Neuronal stem cell (in vitro differentiated cells): ENCODE measurements around the gene AMFR.

Experiments used
- DNase-seq: peaks from one replicate; pipeline ENCODE4 v3.0.0-alpha.2; 2013; ENCODE audit warnings: low spot score
- H2AFZ ChIP-seq: one replicate; pipeline ENCODE4 v1.6.1; 2013; ENCODE audit warnings: mild to moderate bottlenecking, low read length, inconsistent platforms
- H2AK5ac ChIP-seq: 2 replicates; pipeline ENCODE4 v1.6.1; 2013; ENCODE audit warnings: low read depth, mild to moderate bottlenecking, inconsistent platforms, low read length, moderate library complexity, mixed read lengths
- H2BK120ac ChIP-seq: 2 replicates; pipeline ENCODE4 v1.6.1; 2013; ENCODE audit warnings: low read depth, mild to moderate bottlenecking, inconsistent platforms, low read length, moderate library complexity, mixed read lengths
- H2BK12ac ChIP-seq: one replicate; pipeline ENCODE4 v1.6.1; 2013; ENCODE audit warnings: low read length, inconsistent platforms
- H2BK15ac ChIP-seq: 2 replicates; pipeline ENCODE4 v1.6.1; 2013; ENCODE audit warnings: mild to moderate bottlenecking, low read length, inconsistent platforms, mixed read lengths
- H2BK5ac ChIP-seq: one replicate; pipeline ENCODE4 v1.6.1; 2013; ENCODE audit warnings: inconsistent platforms, mild to moderate bottlenecking, low read length, moderate library complexity
- H3K14ac ChIP-seq: one replicate; pipeline ENCODE4 v1.6.1; 2013; ENCODE audit warnings: low read length, inconsistent platforms
- H3K18ac ChIP-seq: 2 replicates; pipeline ENCODE4 v1.6.1; 2013; ENCODE audit warnings: low read length, inconsistent platforms
- H3K23ac ChIP-seq: 2 replicates; pipeline ENCODE4 v1.6.1; 2013; ENCODE audit warnings: low read depth, mild to moderate bottlenecking, mixed read lengths, low read length, inconsistent platforms; ENCODE audit not compliant: poor library complexity
- H3K27ac ChIP-seq: replicated peaks from 3 replicates; pipeline ENCODE4 v1.5.1; 2013; ENCODE audit warnings: low read length, inconsistent platforms
- H3K27me3 ChIP-seq, 3 experiments: 2 replicates each; pipeline ENCODE4 v1.6.1; 2013; ENCODE audit warnings: low read length in 3 of 3, mild to moderate bottlenecking in 2 of 3, inconsistent platforms in 1 of 3, low read depth in 1 of 3, mixed read lengths in 1 of 3, moderate library complexity in 1 of 3; ENCODE audit not compliant: control insufficient read depth in 3 of 3, insufficient read depth in 3 of 3
- H3K36me3 ChIP-seq, 2 donors: replicated peaks in 1 of 2; 2 replicates each; pipeline ENCODE4 v1.6.1; 2013; ENCODE audit warnings: low read length in 2 of 2; ENCODE audit not compliant: control insufficient read depth in 2 of 2, insufficient read depth in 2 of 2
- H3K4ac ChIP-seq: 2 replicates; pipeline ENCODE4 v1.6.1; 2013; ENCODE audit warnings: inconsistent platforms, mild to moderate bottlenecking, low read length, moderate library complexity
- H3K4me1 ChIP-seq, 2 donors: 1 replicate in 1 of 2; 2 replicates in 1 of 2; pipeline ENCODE4 v1.6.1; 2013; ENCODE audit warnings: low read length in 2 of 2, low read depth in 1 of 2; ENCODE audit not compliant: control insufficient read depth in 2 of 2, insufficient read depth in 1 of 2
- H3K4me2 ChIP-seq: one replicate; pipeline ENCODE4 v1.6.1; 2013; ENCODE audit warnings: mild to moderate bottlenecking, low read length, inconsistent platforms; ENCODE audit not compliant: insufficient read depth, poor library complexity, severe bottlenecking
- H3K4me3 ChIP-seq, 2 donors: 2 replicates each; pipeline ENCODE4 v1.5.1; 2013; ENCODE audit warnings: low read length in 2 of 2, mild to moderate bottlenecking in 2 of 2, inconsistent platforms in 1 of 2, moderate library complexity in 1 of 2
- H3K79me1 ChIP-seq: one replicate; pipeline ENCODE4 v1.6.1; 2013; ENCODE audit warnings: low read depth, mild to moderate bottlenecking, inconsistent platforms, low read length, moderate library complexity
- H3K9ac ChIP-seq: one replicate; pipeline ENCODE4 v1.6.1; 2013; ENCODE audit warnings: mild to moderate bottlenecking, low read depth, low read length, inconsistent platforms; ENCODE audit not compliant: poor library complexity
- H3K9me3 ChIP-seq, 2 donors: replicated peaks in 1 of 2; 2 replicates each; pipeline versions ENCODE3 to v1.6.1; 2013; ENCODE audit warnings: low read length in 2 of 2, mild to moderate bottlenecking in 2 of 2, inconsistent platforms in 1 of 2, low read depth in 1 of 2, mixed read lengths in 1 of 2, moderate library complexity in 1 of 2; ENCODE audit not compliant: control insufficient read depth in 2 of 2, insufficient read depth in 1 of 2
- H4K8ac ChIP-seq: one replicate; pipeline ENCODE4 v1.6.1; 2013; ENCODE audit warnings: low read depth, mild to moderate bottlenecking, inconsistent platforms, low read length, moderate library complexity
- H4K91ac ChIP-seq: one replicate; pipeline ENCODE4 v1.6.1; 2013; ENCODE audit warnings: low read length, low read depth, mild to moderate bottlenecking, inconsistent platforms; ENCODE audit not compliant: poor library complexity
- WGBS, 2 donors: extraction: QIAGEN DNeasy Blood & Tissue Kit; methylation state at CpG; one replicate each; pipeline ENCODE4 v1.1.7; 2013; ENCODE audit warnings: missing lambda C conversion rate in 2 of 2, mixed read lengths in 1 of 2; ENCODE audit not compliant: insufficient read length in 2 of 2, insufficient replicate concordance in 1 of 2; ENCODE audit errors: extremely low coverage in 2 of 2; 5-methylcytosine and 5-hydroxymethylcytosine counted together

The AMFR gene

DNA sequence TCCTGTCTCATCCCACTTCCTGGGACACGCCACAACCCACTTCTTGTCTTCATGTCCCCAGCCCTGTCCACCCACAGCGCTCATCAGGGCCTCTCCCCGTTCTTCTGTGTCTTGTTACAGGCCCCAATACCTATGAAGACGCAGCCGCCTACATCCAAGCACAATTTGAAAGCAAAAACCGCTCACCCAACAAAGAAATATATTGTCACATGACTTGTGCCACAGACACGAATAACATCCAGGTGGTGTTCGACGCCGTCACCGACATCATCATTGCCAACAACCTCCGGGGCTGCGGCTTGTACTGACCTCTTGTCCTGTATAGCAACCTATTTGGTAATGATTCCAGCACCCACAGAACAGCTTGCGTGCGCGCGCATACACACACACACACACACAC is 70.6 kb downstream of the AMFR start:
- no peak overlapping the region for H3K9ac ChIP-seq
- H2AFZ ChIP-seq: no peak overlapping the region
- H3K27me3 ChIP-seq: peaks cover 0 to 2% (median 0%) of the 10 kb centered on the region in 3 experiments
- no peak overlapping the region for H4K91ac ChIP-seq
- DNase-seq: no peak
- H2BK15ac ChIP-seq: peak overlapping the region; percentile 26
- H3K36me3 ChIP-seq: no peaks in the 10 kb centered on the region
- no peak overlapping the region for H3K23ac ChIP-seq
- H3K4ac ChIP-seq: no peak overlapping the region
- peaks cover 7% of the 10 kb centered on the region for H3K79me1 ChIP-seq
- peaks cover 15 to 23% of the 10 kb centered on the region in 2 donors for H3K4me1 ChIP-seq
- no peak overlapping the region for H3K27ac ChIP-seq
- H2BK120ac ChIP-seq: no peak overlapping the region
- no CpG with 5 or more reads among the region's 17 CpGs for WGBS, 2 donors
- H3K9me3 ChIP-seq: no peaks in the 10 kb centered on the region
- no peak overlapping the region for H2BK12ac ChIP-seq
- no peak overlapping the region for H3K14ac ChIP-seq
- no peak overlapping the region for H3K4me3 ChIP-seq
- no peak overlapping the region for H2AK5ac ChIP-seq
- no peak overlapping the region for H2BK5ac ChIP-seq
- H4K8ac ChIP-seq: no peak overlapping the region
- H3K18ac ChIP-seq: peak overlapping the region; percentile 64
- H3K4me2 ChIP-seq: no peak overlapping the region

DNA sequence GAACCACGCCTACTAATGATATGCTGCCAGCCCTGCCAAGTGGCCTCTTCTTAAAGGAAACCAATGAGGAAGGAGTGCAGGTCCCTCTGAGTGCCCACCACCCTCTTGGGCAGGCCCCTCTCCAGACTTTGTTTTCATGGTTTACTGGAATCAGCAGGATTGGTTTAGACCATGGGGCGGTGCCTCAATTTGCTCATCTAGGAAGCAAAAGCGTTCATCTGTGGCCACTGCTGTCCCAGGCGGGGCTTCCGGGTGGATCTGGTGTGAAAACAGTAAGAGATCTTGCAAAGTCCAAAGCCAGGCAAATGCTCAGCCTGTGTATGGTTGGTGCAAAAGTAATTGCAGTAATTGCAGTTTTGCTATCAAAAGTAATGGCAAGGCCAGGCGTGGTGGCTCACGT is 71.3 kb downstream of the AMFR start:
- Histone ChIP-seq H4K91ac (peak overlapping the region; percentile 27), H3K23ac (no peak overlapping the region), H3K4me3 (no peak overlapping the region), H3K27me3 (peaks cover 0 to 2% (median 0%) of the 10 kb centered on the region in 3 experiments), H3K4me1 (peaks cover 15 to 22% of the 10 kb centered on the region in 2 donors), H3K9me3 (no peaks in the 10 kb centered on the region), H2BK12ac (no peak overlapping the region), H2BK5ac (no peak overlapping the region), H3K4ac (no peak overlapping the region), H2BK120ac (no peak overlapping the region), H3K36me3 (no peaks in the 10 kb centered on the region), H4K8ac (no peak overlapping the region), H3K27ac (no peak overlapping the region), H2AFZ (no peak overlapping the region), H3K4me2 (no peak overlapping the region), H3K18ac (no peak overlapping the region), H2BK15ac (no peak overlapping the region), H3K9ac (no peak overlapping the region), H2AK5ac (peak overlapping the region; percentile 66), H3K14ac (no peak overlapping the region), H3K79me1 (peaks cover 7% of the 10 kb centered on the region)
- WGBS, 2 donors: no CpG with 5 or more reads among the region's 7 CpGs
- DNase-seq: no peak

DNA sequence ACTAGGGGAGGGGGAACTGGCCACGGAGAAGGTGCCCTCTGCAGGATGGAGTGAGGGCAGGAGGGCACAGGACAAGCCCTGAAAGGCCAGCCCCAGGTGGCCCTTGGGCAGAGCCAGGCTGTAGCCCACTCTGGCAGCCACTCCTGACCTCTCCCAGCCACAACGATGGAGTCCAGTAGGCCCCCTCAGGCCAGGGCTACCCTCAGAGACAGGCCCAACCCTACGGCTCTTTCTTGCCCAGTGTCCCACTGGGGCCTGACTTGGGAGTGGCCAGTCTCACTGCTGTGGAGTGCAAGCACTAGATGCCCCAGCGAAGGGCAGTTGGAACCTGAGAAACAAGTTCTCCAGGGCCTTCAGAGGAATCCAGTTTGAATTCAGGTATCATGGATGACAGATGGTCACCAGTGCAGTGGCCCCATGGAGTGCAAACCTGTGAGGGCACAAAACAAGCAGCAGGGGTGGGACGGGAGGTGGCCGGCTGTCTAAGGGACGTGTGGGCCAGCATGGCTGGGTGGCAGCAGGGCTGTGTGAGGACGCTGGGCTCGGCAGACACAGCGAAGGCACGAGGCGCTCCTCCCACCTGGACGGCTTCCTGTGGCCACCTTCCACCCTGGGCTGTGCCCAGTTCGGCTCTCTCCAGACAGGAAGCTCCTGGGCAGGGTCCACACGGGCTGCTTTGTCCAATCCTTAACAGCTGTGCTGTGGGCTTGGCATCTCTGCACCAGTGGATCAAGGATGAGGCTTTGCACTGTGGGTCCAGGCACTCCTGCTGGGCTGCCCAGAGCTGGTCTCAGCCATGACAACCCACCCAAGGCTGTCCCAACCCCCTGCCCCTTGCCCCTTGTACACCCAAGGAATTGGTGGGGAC is 72.1 kb downstream of the AMFR start:
- peak overlapping the region; percentile 66 for H2AK5ac ChIP-seq
- H3K14ac ChIP-seq: peak overlapping the region; percentile 82
- H4K91ac ChIP-seq: peak overlapping the region; percentile 27
- H3K79me1 ChIP-seq: peaks cover 7% of the 10 kb centered on the region
- H2BK15ac ChIP-seq: peak overlapping the region; percentile 67
- peaks cover 15 to 19% of the 10 kb centered on the region in 2 donors for H3K4me1 ChIP-seq
- H2BK120ac ChIP-seq: no peak overlapping the region
- DNase-seq: no peak
- no peak overlapping the region for H3K27ac ChIP-seq
- no peak overlapping the region for H2AFZ ChIP-seq
- no CpG with 5 or more reads among the region's 15 CpGs for WGBS, 2 donors
- H4K8ac ChIP-seq: no peak overlapping the region
- no peaks in the 10 kb centered on the region for H3K9me3 ChIP-seq
- no peaks in the 10 kb centered on the region for H3K36me3 ChIP-seq
- peak overlapping the region; percentile 79 for H3K18ac ChIP-seq
- H2BK5ac ChIP-seq: no peak overlapping the region
- peak overlapping the region; percentile 28 for H3K4ac ChIP-seq
- H3K4me3 ChIP-seq: no peak overlapping the region
- no peak overlapping the region for H3K9ac ChIP-seq
- no peak overlapping the region for H2BK12ac ChIP-seq
- H3K23ac ChIP-seq: no peak overlapping the region
- H3K4me2 ChIP-seq: no peak overlapping the region
- peaks cover 0 to 2% (median 0%) of the 10 kb centered on the region in 3 experiments for H3K27me3 ChIP-seq

- no peaks in the 10 kb centered on the region for H3K9me3 ChIP-seq
- peak overlapping the region; percentile 55 for H3K23ac ChIP-seq
- no peak overlapping the region for H2AFZ ChIP-seq
- H3K27ac ChIP-seq: no peak overlapping the region
- H3K36me3 ChIP-seq: no peaks in the 10 kb centered on the region
- H3K9ac ChIP-seq: peak overlapping the region; percentile 44
- peaks cover 7% of the 10 kb centered on the region for H3K79me1 ChIP-seq
- H2BK12ac ChIP-seq: peak overlapping the region; percentile 73
- no peak overlapping the region for H2BK5ac ChIP-seq
- H3K4me2 ChIP-seq: no peak overlapping the region
- peaks cover 0 to 2% (median 0%) of the 10 kb centered on the region in 3 experiments for H3K27me3 ChIP-seq
- no peak overlapping the region for H2BK15ac ChIP-seq
- H4K8ac ChIP-seq: no peak overlapping the region
- H3K4me1 ChIP-seq: peaks cover 10 to 11% of the 10 kb centered on the region in 2 donors
- peak overlapping the region; percentile 71 for H3K14ac ChIP-seq
- H2AK5ac ChIP-seq: peak overlapping the region; percentile 75
- no peak for DNase-seq
- H3K4me3 ChIP-seq: no peak overlapping the region
- H4K91ac ChIP-seq: peak overlapping the region; percentile 85
- H2BK120ac ChIP-seq: no peak overlapping the region
- H3K4ac ChIP-seq: peak overlapping the region; percentile 84
- WGBS, 2 donors: no CpG with 5 or more reads among the region's 7 CpGs
- peak overlapping the region; percentile 80 for H3K18ac ChIP-seq
These were observed 72.8 kb downstream of the AMFR start for GRCh38 chr16:56352351-56353053.
